ENCODE measurements around the gene TMEM198. TPM values are rescaled to one million over a fixed set of nuclear protein-coding genes. Genes with fewer than 3 reads are reported as not detected.

TMEM198 gene
- total RNA-seq, 6 experiments from 2014 or later: 0.68 to 3.2 (median 1.2) TPM

DNA sequence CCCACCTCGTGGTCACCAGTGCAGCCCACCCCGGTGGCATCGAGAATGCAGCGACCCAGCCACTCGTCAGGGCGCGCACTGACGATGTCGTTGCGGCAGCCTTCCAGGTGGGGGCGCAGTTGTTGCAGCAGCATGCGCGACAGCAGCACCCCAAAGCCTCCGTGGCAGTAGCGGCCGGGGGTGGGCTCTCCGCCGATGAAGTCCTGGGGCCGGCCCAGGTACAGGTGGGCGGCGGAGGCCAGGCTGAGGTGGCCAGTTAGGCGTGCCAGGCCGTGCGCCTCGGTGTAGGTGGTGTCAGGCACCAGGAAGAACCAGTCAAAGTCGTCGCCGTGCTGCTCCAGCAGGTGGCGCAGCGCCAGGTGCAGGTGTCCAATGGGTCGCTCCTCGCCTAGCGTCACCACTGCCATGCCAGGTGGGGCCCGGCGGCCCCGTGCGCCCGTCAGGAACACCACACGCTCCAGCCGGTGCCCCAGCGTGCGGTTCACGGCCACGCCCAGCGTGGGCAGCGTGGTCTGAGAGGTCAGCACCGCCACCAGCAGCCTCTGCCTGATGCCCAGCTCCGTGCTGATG, 2.1 kb upstream of the TMEM198 start:
- H3K4me1 ChIP-seq: peaks cover 0 to 18% (median 5%) of the 10 kb centered on the region in 4 donors
- no peaks in the 10 kb centered on the region for H3K27me3 ChIP-seq
- DNase-seq (peak; percentile 87 to 88 (median 88)), ATAC-seq (peak; percentile 41 to 63 (median 50))
- H3K4me3 ChIP-seq: peak overlapping the region in 1 of 3 donors; percentile 36
- no peaks in the 10 kb centered on the region for H3K9me3 ChIP-seq
- TF ChIP-seq, protein P1, sequence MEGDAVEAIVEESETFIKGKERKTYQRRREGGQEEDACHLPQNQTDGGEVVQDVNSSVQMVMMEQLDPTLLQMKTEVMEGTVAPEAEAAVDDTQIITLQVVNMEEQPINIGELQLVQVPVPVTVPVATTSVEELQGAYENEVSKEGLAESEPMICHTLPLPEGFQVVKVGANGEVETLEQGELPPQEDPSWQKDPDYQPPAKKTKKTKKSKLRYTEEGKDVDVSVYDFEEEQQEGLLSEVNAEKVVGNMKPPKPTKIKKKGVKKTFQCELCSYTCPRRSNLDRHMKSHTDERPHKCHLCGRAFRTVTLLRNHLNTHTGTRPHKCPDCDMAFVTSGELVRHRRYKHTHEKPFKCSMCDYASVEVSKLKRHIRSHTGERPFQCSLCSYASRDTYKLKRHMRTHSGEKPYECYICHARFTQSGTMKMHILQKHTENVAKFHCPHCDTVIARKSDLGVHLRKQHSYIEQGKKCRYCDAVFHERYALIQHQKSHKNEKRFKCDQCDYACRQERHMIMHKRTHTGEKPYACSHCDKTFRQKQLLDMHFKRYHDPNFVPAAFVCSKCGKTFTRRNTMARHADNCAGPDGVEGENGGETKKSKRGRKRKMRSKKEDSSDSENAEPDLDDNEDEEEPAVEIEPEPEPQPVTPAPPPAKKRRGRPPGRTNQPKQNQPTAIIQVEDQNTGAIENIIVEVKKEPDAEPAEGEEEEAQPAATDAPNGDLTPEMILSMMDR (IDR thresholded peaks at IDR 0.05): peak; percentile 65 to 94 (median 84)
- no peak for TF ChIP-seq POLR2A (IDR thresholded peaks at IDR 0.05)
- H3K36me3 ChIP-seq: no peaks in the 10 kb centered on the region
- intact Hi-C loops (cut with DNase I): no loop called here
- 21% methylated on average over 10 of the region's 48 CpGs for WGBS (ENCODE audit: insufficient coverage, low coverage, low lambda C conversion rate, missing lambda C conversion rate)
- no peak overlapping the region for H3K27ac ChIP-seq

DNA sequence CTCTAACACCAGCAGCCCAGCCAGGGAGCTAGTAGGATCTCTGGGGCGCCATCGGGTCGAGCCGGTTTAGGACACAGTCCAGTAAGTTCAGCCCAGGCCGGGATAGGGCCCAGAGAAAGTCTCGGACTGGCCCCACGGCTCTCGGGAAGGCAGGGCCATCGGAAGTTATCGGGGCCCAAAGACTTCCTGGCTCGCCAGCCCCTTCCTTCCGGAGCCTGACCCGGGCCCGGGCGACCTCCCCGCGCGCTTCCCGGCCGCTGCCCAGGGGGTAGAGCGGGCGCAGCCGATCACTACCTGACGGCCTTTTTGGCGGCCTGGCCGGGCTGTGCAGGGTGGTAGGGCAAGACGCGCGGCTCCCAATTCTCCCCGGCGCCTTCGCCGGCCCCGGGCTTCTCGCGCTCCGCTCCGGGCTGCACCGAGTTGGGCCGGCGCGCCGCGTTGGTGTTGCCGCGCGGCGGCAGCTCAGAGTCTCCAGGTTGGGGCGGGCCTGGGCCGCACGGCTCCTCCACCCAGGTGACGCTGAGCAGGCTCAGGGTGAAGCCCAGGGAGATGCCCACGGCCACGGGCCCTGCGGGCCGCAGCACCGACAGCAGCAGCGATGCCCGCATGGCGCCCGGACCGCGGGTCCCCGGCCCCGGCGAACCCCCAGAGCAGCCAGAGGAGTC, 765 bp upstream of the TMEM198 start:
- no peaks in the 10 kb centered on the region for H3K9me3 ChIP-seq
- ATAC-seq (peak; percentile 8 to 51 (median 34)), DNase-seq (peak in 1 of 3 donors; percentile 37)
- peak overlapping the region; percentile 50 to 88 (median 79) for H3K27ac ChIP-seq
- no peaks in the 10 kb centered on the region for H3K36me3 ChIP-seq
- intact Hi-C loops (cut with DNase I): no loop called here
- H3K4me1 ChIP-seq: peaks cover 0 to 18% (median 5%) of the 10 kb centered on the region in 4 donors
- 0% methylated on average over 2 of the region's 66 CpGs for WGBS (ENCODE audit: insufficient coverage, low coverage, low lambda C conversion rate, missing lambda C conversion rate)
- H3K4me3 ChIP-seq: peak overlapping the region; percentile 72 to 89 (median 78)
- H3K27me3 ChIP-seq: no peaks in the 10 kb centered on the region
- no peak for TF ChIP-seq POLR2A (IDR thresholded peaks at IDR 0.05)
- TF ChIP-seq, protein P1 (IDR thresholded peaks at IDR 0.05): no peak

DNA sequence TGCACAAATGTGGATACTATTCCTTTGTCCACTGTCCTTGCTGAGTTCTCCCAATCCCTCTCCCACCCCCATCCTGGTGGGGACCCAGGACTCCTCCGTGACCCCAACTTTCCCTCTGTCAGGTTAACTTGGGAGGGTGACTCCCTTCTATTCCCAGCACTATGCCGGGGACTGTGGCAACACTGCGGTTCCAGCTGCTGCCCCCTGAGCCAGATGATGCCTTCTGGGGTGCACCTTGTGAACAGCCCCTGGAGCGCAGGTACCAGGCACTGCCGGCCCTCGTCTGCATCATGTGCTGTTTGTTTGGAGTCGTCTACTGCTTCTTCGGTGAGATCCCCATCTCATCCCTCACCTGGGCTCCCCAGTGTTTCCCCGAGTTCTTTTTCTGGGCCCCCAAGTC, 739 bp downstream of the TMEM198 start:
- H3K4me3 ChIP-seq: peak overlapping the region in 1 of 3 donors; percentile 89
- ATAC-seq: no peak
- H3K27me3 ChIP-seq: no peaks in the 10 kb centered on the region
- no peak for DNase-seq
- intact Hi-C loops (cut with DNase I): no loop called here
- WGBS (ENCODE audit: insufficient coverage, low coverage, low lambda C conversion rate, missing lambda C conversion rate): 31% methylated on average over 6 of the region's 9 CpGs
- H3K36me3 ChIP-seq: no peaks in the 10 kb centered on the region
- H3K9me3 ChIP-seq: no peaks in the 10 kb centered on the region
- no peak overlapping the region for H3K27ac ChIP-seq
- TF ChIP-seq POLR2A (IDR thresholded peaks at IDR 0.05): no peak
- TF ChIP-seq, protein P1 (IDR thresholded peaks at IDR 0.05): no peak
- H3K4me1 ChIP-seq: peaks cover 0 to 18% (median 5%) of the 10 kb centered on the region in 4 donors

DNA sequence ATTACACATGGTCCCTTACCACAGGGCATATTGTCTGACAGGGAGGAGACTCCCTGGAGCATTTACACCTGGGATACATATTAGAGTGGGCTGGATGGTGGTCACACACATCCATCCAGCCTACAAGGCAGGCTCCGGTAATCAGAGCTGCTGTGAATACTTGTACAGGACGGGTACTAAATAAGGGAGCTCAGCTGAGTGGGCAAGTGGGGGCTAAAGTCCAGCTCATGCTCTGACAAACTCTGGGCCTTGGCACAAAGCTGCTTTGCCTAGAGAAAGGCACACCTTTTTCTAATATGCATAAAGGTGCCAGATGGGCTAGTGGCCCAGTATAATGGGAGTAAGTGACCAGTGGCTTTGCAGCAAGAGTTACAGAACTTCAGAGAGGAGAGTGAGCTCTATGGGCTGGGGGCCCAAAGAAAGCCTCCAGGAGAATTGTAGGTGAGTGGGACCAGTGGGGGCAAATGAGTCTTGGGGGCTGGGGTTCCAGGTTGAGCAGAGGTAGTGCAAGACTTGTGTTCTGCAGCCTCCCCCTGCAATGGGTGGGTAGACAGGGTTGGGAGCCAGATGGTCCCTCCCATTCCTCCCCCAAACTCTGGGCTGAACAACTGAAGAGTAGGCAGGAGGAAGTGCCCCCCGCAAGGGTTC, 1.6 kb downstream of the TMEM198 start:
- H3K36me3 ChIP-seq: no peaks in the 10 kb centered on the region
- DNase-seq: no peak
- TF ChIP-seq, protein P1 (IDR thresholded peaks at IDR 0.05): no peak
- TF ChIP-seq POLR2A (IDR thresholded peaks at IDR 0.05): no peak
- H3K9me3 ChIP-seq: no peaks in the 10 kb centered on the region
- no peak overlapping the region for H3K4me3 ChIP-seq
- no peaks in the 10 kb centered on the region for H3K27me3 ChIP-seq
- no peak overlapping the region for H3K27ac ChIP-seq
- H3K4me1 ChIP-seq: peaks cover 0 to 18% (median 5%) of the 10 kb centered on the region in 4 donors
- ATAC-seq: no peak
- intact Hi-C loops (cut with DNase I): no loop called here
- WGBS (ENCODE audit: insufficient coverage, low coverage, low lambda C conversion rate, missing lambda C conversion rate): 40% methylated on average over 2 of the region's 3 CpGs

Measured in right lobe of liver (tissue), 6 donors.